Retinal pigment epithelial cell (primary cell): ENCODE data around the gene EPN3.

ENCODE experiments used
- DNase-seq: peaks from one replicate; pipeline ENCODE4 v3.0.0-alpha.2; 2010; ENCODE audit warnings: low read depth
- H3K4me3 ChIP-seq: 2 replicates; pipeline ENCODE4 v1.5.1; 2011; ENCODE audit warnings: mild to moderate bottlenecking, low read length, control low read depth, moderate library complexity
- TF ChIP-seq, protein P1 (sequence below): conservative IDR thresholded peaks from 2 replicates; pipeline ENCODE4 v1.5.1; 2011; ENCODE audit warnings: low read depth, low read length, control low read depth, inconsistent platforms

Gene EPN3

DNA sequence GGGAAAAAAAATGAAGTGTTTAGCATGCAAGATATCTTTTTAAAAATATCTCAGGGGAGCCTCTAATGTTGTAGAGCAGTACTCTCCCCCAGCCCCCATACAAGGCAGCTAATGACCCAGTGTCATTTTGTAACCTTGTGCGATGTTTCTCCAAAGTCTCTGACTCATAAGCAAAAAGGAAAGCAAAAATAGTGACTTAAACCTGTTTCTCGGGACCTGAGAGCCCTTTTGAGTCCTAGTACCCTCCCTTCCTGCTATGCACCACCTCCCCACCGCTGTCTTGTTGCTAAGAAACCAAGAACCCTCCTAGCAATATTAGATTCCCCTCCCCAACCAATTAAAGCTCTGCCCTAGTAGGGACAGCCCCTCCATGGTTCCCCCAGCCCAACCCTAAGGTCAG lies 21.5 kb upstream of the EPN3 start:
- TF ChIP-seq, protein P1, sequence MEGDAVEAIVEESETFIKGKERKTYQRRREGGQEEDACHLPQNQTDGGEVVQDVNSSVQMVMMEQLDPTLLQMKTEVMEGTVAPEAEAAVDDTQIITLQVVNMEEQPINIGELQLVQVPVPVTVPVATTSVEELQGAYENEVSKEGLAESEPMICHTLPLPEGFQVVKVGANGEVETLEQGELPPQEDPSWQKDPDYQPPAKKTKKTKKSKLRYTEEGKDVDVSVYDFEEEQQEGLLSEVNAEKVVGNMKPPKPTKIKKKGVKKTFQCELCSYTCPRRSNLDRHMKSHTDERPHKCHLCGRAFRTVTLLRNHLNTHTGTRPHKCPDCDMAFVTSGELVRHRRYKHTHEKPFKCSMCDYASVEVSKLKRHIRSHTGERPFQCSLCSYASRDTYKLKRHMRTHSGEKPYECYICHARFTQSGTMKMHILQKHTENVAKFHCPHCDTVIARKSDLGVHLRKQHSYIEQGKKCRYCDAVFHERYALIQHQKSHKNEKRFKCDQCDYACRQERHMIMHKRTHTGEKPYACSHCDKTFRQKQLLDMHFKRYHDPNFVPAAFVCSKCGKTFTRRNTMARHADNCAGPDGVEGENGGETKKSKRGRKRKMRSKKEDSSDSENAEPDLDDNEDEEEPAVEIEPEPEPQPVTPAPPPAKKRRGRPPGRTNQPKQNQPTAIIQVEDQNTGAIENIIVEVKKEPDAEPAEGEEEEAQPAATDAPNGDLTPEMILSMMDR, result no peak
- no peak overlapping the region for H3K4me3 ChIP-seq
- DNase-seq, result no peak

DNA sequence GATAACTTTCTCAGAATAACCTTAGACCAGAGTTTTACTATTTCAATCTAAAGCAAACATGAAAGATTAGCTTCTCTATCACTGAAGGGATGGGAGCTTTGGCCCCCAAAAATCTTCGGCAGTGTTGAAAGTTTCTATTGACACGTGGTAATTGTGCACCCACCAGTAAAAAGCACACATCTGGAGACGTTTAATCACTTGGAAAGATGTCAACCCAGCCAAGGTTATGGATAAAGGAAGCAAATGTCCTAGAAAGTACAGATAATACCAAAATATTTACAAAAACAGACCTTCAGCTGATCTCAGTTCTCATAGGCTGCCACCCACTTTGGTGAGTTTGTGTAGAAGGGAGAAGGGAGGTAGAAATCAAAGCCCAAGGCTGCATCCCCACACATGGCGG lies 19.0 kb upstream of the EPN3 start:
- TF ChIP-seq, protein P1, result no peak
- no peak for DNase-seq

DNA sequence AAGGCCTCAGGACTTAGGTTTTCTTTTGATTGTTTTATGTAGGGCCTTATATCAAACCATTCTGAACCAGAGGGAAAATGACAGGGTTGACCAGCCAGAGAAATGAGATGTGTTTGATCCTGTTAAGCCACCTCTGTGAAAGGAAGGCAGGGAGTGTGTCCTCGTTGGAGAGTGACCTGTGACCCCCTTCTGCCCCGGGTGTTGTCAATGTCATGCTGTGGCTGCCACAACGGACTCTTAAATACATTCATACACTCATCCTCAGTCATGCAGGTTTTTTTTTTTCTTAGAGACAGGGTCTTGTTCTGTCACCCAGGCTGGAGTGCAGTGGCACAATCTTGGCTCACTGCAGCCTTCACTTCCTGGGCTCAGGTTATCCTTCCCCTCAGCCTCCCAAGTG lies 18.1 kb upstream of the EPN3 start:
- no peak for DNase-seq
- H3K4me3 ChIP-seq, result no peak overlapping the region
- TF ChIP-seq, protein P1, result no peak

More for the DNA sequence above, 19.0 kb upstream of the EPN3 start:
- H3K4me3 ChIP-seq, result no peak overlapping the region

- H3K4me3 ChIP-seq, result no peak overlapping the region
- no peak for DNase-seq
- TF ChIP-seq, protein P1, result no peak
Measured at GRCh38 chr17:50514936-50515702, 17.4 kb upstream of the EPN3 start.

DNA sequence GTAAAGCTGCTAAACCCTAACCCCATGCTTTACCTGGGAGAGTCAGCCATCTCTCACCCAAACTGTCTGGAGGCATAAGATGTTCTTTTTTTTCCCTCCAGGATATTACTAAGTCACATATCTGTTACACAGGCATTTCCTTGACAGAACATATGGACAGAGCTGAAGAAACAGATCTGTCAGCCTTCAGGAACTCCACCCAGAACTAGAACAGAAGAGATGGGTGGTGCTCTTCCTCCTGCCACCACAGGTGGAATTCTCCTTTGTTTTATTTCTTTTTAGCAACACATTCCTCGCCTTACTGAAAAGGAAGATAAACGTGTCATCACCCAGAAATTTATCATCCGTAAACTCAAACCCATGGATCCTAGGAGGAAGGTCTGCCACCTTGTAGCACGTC lies 15.5 kb upstream of the EPN3 start:
- TF ChIP-seq, protein P1, result no peak
- no peak for DNase-seq
- no peak overlapping the region for H3K4me3 ChIP-seq

GRCh38 chr17:50517504-50518383 lies 14.8 kb upstream of the EPN3 start:
- DNase-seq, result no peak
- H3K4me3 ChIP-seq, result no peak overlapping the region
- TF ChIP-seq, protein P1, result no peak
